Stimulated activated naive CD8-positive, alpha-beta T cell treated with anti-CD3 and anti-CD28 coated beads, Interleukin-15, Interleukin-2, amounts not matched to agents 100 ng/mL and 50 ng/mL, for 24 hours (primary cell): ENCODE data around the gene CTCFL.

Experiments
- H3K27ac Mint-ChIP-seq: one replicate; pipeline ENCODE4 v1.8.0; 2021; ENCODE audit warnings: mild to moderate bottlenecking, mixed read lengths
- H3K27me3 Mint-ChIP-seq: one replicate; pipeline ENCODE4 v1.8.0; 2021; ENCODE audit warnings: mixed read lengths
- H3K36me3 Mint-ChIP-seq: one replicate; pipeline ENCODE4 v1.8.0; 2021; ENCODE audit warnings: low read depth, mixed read lengths
- H3K4me1 Mint-ChIP-seq: one replicate; pipeline ENCODE4 v1.8.0; 2021; ENCODE audit warnings: low read depth, mixed read lengths
- H3K4me3 Mint-ChIP-seq: one replicate; pipeline ENCODE4 v1.8.0; 2021; ENCODE audit warnings: mild to moderate bottlenecking, mixed read lengths
- H3K9me3 Mint-ChIP-seq: one replicate; pipeline ENCODE4 v1.8.0; 2021; ENCODE audit warnings: mixed read lengths

Gene CTCFL, protein sequence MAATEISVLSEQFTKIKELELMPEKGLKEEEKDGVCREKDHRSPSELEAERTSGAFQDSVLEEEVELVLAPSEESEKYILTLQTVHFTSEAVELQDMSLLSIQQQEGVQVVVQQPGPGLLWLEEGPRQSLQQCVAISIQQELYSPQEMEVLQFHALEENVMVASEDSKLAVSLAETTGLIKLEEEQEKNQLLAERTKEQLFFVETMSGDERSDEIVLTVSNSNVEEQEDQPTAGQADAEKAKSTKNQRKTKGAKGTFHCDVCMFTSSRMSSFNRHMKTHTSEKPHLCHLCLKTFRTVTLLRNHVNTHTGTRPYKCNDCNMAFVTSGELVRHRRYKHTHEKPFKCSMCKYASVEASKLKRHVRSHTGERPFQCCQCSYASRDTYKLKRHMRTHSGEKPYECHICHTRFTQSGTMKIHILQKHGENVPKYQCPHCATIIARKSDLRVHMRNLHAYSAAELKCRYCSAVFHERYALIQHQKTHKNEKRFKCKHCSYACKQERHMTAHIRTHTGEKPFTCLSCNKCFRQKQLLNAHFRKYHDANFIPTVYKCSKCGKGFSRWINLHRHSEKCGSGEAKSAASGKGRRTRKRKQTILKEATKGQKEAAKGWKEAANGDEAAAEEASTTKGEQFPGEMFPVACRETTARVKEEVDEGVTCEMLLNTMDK

DNA sequence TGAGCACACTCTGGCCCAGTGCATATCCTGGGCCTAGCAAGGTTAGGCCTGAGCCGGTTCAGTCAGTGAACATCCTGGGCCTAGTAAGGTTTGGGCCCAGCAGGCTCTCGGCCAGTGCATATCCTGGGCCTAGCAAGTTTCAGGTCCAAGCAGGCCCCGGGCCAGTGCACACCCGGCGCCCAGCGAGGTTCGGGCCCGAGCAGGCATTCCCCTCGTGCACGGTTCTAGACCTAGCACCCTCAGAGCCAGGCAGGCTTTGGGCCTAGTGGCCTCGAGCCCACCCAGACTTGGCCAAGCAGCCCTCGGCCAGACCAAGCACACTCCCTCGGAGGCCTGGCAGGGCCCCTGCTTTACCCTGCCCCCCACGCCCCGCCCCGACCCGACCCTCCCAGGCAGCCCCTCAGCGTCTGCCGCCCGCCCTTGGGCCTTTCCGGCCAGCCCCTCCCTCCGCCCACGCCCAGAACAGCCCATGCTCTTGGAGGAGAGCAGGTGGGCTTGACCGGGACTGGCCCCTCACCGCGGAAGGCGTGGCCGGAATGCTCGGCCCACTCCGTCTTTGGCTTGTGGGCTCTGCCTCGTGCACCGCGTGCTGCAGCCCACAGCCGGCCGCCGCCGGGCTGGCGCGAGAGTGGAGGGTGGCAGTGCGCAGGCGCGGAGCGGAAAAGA, at the start of gene CTCFL:
TSS of gene CTCFL (minus strand) at position 630 of the 666 bp plus-strand sequence. CDS start 935 bp downstream, outside the sequence.
- no peaks in the 10 kb centered on the region for H3K27me3 Mint-ChIP-seq
- no peaks in the 10 kb centered on the region for H3K4me1 Mint-ChIP-seq
- H3K36me3 Mint-ChIP-seq: no peaks in the 10 kb centered on the region
- no peak within 1 kb of the TSS for H3K27ac Mint-ChIP-seq
- no peak within 1 kb of the TSS for H3K4me3 Mint-ChIP-seq
- no peaks in the 10 kb centered on the region for H3K9me3 Mint-ChIP-seq

DNA sequence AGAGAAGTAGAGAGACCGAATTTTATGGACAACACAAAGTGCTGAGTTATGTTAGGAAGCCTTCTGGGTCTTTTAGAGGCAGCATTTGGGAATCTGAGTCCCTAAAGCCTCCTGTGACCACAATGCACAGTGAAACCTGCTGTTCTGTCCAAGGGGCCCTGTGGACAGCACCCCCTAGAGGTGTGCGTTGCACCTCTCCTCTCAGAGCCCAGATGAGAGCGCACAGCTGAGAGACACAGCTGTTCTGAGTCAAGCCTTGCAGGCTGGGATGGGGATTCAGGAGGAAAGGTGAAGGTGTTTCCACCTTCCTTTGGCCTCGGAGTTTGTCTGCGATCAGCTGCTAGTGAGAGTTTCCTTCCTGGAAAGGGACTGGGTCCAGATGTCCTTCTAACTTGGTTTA, 49.0 kb upstream of the CTCFL start:
- Mint-ChIP-seq H3K27me3 (peaks cover 26% of the 10 kb centered on the region), H3K27ac (no peak overlapping the region), H3K4me1 (no peaks in the 10 kb centered on the region), H3K9me3 (no peaks in the 10 kb centered on the region), H3K4me3 (no peak overlapping the region), H3K36me3 (no peaks in the 10 kb centered on the region)

DNA sequence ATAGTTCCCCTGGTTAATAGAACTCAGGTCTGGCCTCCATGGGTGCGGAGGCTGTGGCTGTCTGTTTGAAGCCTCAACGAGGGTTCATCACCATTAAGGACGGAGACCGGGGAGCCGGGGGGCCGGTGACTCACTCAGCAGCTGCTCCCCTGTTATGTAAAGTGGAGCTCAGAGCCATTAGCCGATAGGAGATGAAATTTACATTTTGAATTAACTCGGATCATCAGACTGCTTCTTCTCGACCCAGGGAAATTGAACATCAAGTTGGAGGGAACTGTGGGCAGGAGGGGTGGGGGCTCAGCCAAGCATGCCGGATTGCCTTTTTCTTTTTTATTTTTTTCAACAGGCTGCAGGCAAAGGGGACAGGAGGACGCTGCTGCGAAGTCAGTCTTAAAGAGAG, 48.3 kb upstream of the CTCFL start:
- Mint-ChIP-seq H3K27me3 (peaks cover 24% of the 10 kb centered on the region), H3K9me3 (no peaks in the 10 kb centered on the region), H3K27ac (no peak overlapping the region), H3K36me3 (no peaks in the 10 kb centered on the region), H3K4me1 (no peaks in the 10 kb centered on the region), H3K4me3 (no peak overlapping the region)

DNA sequence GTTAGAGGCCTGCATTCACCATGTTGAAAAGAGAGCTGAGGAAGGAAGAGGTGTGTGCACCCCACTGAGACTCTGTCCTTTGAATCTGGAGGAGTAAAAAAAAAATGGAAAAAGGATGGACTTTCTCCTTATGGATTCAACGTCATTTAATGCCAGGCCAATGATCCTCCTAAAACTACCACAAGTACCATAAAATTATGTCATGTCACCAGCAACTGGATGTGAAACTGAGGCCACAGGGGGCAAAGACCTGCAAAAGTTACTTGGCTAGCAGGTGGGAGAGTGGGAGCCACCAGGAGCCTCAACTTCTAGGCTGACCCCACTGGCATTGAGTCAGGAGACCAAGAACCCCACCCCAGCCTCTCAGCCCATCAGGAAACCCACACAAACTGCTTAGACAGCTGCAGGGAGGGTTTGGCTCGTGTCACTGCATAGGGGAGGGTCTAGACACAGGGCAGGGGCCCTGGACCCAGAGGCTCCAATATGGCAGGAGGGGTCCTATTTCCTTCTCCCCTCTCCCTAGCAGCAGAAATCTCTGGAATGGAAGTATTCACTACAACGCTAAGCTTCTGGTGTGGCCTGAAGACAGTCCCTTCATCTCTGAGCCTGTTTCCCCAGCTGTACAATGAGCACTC, 47.0 kb upstream of the CTCFL start:
- no peaks in the 10 kb centered on the region for H3K36me3 Mint-ChIP-seq
- no peaks in the 10 kb centered on the region for H3K9me3 Mint-ChIP-seq
- no peak overlapping the region for H3K4me3 Mint-ChIP-seq
- H3K27ac Mint-ChIP-seq: no peak overlapping the region
- no peaks in the 10 kb centered on the region for H3K4me1 Mint-ChIP-seq
- peaks cover 28% of the 10 kb centered on the region for H3K27me3 Mint-ChIP-seq

DNA sequence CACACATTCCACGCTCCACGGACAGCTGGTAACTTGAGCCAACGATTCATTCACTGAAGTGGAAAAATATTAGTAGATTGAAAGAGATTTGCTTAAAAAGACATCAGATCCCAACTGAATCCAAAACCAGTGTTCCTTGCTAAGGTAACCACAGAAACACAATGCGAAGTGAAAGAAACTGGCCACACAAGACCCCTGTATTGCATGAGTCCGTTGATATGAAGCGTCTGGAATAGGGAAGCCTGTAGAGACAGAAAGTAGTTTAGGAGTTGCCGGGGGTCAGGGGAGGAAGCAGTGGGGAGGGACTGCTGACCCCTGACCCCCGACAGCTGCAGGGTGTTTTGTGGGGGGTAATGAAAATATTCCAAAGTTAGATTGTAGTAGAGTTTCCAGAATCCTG, 46.0 kb upstream of the CTCFL start:
- Mint-ChIP-seq H3K27ac (no peak overlapping the region), H3K27me3 (peaks cover 32% of the 10 kb centered on the region), H3K9me3 (no peaks in the 10 kb centered on the region)

DNA sequence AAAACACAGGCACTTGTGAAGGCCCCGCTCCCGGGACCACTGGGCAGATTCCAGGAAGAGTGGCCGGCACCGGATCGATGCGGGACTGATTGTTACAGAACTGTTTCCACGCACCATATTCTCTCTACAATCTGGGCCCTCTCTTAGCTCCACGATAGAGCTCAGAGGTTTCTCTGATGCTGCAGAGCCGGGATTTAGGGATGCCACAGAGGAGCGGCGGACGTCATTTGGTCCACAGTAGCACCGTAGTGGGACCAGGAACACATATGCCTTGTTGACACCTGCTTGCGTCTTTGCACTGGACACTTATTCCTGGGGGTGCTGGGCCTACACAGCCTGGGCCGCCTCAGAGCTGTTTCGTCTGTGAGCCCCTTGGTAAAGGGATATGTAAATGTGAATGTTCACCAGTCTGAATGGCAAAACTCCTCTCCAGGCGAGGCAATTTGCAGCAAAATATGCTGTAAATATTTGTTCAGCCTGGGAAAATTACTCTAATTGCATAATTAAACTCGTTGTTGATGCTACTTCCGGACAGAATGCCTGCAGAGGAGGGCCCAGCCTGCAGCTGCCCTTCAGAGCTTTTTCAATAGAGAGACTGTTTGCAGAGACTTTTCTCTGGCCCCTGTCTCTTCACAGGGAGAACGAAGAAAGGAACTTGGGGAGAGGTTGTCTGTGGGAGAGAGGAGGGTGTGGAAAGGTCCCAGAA, 45.4 kb upstream of the CTCFL start:
- H3K27ac Mint-ChIP-seq: no peak overlapping the region
- no peaks in the 10 kb centered on the region for H3K36me3 Mint-ChIP-seq
- no peak overlapping the region for H3K4me3 Mint-ChIP-seq
- peaks cover 32% of the 10 kb centered on the region for H3K27me3 Mint-ChIP-seq
- H3K9me3 Mint-ChIP-seq: no peaks in the 10 kb centered on the region
- H3K4me1 Mint-ChIP-seq: no peaks in the 10 kb centered on the region

More for the DNA sequence above, 46.0 kb upstream of the CTCFL start:
- H3K36me3 Mint-ChIP-seq: no peaks in the 10 kb centered on the region
- no peak overlapping the region for H3K4me3 Mint-ChIP-seq
- no peaks in the 10 kb centered on the region for H3K4me1 Mint-ChIP-seq

DNA sequence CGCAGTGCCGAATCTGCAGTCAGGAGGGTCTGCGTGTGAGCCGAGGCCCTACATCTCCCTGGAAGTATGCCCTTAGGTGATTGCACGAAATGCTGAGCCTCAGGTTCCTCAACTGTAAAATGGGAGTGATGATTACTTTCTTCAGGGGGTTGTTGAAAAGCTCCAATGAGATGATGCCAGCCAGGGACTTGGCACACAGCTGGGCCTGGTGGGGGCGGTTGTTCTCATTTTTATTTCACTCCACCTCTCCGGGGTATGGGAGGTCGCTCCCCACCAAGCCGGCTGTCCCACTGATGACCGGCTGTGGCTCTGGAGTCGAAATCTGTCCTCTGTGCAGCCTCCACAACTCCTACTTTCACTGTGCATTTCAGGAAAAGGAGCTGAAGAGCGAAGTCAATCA, 44.0 kb upstream of the CTCFL start:
- no peaks in the 10 kb centered on the region for H3K9me3 Mint-ChIP-seq
- H3K4me1 Mint-ChIP-seq: no peaks in the 10 kb centered on the region
- H3K27me3 Mint-ChIP-seq: peaks cover 35% of the 10 kb centered on the region
- H3K27ac Mint-ChIP-seq: no peak overlapping the region
- H3K36me3 Mint-ChIP-seq: no peaks in the 10 kb centered on the region
- H3K4me3 Mint-ChIP-seq: no peak overlapping the region

DNA sequence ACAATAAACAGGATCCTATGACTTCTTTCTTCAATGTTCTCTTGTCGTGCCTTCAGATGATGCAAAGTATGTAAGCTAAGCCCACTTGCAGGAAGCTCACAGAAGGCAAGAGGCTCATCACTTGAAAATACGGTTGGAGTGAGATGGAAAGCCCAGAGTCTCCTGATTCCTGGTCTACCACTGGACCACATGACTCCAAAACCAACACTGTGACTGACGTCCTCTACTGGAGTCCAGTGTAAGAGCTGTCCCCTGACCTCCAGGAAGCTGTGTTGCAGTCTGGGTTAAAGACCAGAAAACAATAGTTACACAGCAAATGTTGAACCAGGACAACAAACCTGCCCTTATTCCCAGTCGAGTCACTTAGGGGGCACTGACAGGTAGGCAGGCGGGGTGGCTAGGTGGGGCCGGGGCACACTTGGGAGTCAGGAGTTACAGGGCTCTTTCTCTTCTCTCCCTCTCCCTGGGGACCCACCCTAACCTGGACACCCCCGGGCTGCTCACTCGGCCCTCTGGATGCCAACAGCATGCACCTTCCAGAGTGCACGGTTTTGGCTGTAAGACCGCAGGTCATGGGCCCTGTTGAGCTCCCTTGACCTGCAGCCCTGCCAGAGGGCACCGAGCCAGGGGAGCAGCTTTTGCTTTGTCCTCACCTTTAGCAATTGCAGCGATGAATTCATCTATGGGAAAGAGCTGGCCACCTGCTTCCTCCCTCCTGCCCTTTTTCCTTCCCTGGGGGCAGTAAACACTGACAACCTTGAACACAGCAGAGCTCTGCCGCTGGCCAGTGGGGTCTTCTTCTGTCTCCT, 43.4 kb upstream of the CTCFL start:
- no peaks in the 10 kb centered on the region for H3K9me3 Mint-ChIP-seq
- H3K27me3 Mint-ChIP-seq: peaks cover 34% of the 10 kb centered on the region
- H3K4me1 Mint-ChIP-seq: no peaks in the 10 kb centered on the region
- no peak overlapping the region for H3K27ac Mint-ChIP-seq
- H3K36me3 Mint-ChIP-seq: no peaks in the 10 kb centered on the region
- no peak overlapping the region for H3K4me3 Mint-ChIP-seq

DNA sequence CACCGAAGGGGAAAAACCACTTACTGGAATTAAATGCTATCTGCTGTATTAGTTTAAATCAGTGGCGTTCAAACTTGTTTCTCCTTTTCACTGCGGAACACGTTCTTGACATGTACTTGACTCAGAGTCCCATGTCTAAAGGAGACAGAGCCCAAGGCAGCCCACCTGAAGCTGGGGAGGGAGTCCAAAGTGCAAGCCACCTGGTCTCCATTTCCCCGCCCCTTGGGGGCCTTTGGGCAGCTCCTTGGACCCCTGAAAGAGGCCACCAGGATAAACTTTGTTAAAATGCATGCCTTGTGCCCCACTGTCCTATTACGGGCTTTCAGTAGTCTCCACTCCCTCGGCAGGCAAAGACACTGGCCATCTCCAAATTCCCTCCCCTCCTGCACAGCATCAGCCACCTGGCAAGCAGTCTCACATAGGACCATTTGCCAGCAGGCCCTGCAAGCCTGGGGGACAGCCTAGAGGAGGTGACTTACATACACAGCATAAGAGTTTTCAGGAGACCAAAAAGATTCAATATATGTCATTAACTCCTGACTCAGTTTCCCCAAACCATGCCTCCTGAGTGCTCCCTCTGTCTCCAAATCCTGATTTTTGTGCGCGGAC, 42.6 kb upstream of the CTCFL start:
- Mint-ChIP-seq H3K4me1 (no peaks in the 10 kb centered on the region), H3K9me3 (no peaks in the 10 kb centered on the region), H3K36me3 (no peaks in the 10 kb centered on the region), H3K27ac (no peak overlapping the region), H3K4me3 (no peak overlapping the region), H3K27me3 (peaks cover 31% of the 10 kb centered on the region)

DNA sequence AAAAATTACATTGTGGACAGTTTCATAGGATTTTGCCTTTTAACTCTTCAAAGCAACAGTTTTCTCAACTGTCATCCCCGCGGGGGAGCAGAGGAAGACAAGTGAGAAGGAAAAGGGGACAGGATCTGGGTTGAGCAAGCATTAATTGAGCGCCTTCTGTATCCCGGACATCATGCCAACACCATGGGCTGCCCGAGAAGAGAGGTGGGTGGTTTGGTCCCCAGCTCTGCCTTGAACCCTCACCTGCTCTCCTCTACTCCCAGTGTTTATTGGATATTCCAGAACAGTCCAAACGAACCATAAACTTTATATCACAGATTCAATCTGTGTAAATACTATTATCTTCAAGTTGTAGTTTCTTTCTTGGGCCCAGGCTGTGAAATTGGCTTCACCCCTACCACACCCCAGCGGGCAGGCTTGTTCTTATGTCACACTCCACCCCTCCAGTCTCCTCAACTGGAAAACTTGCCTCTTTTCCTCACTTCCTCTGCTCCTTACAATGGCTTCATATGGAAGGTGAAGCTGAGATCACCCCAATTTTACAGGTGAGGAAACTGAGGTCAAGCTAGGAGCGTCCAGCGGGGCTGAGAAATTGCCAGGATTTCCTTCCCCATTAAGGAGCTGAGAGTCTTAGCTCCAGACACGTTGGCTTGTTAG, 42.0 kb upstream of the CTCFL start:
- Mint-ChIP-seq H3K9me3 (no peaks in the 10 kb centered on the region), H3K4me1 (no peaks in the 10 kb centered on the region), H3K36me3 (no peaks in the 10 kb centered on the region), H3K27ac (no peak overlapping the region), H3K27me3 (peaks cover 29% of the 10 kb centered on the region), H3K4me3 (no peak overlapping the region)

DNA sequence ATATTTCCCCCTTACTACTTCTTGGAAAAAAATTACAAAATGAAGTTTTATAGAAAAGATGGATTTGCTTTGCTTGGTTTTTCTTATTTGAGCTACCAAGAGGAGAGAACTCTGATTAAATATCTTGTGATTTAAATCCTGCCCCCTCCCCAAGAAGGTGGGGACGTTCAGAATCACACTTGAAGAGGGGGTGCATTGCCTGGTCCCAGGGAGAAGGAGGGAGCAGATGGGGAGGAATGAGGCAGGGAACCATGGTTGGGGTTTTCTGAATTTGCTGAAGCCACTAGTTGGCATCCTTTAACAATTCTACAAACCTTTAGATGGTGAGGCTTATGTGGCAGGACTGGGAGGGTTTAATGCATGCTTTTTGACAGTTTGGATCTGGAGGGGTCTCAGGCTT, 41.5 kb upstream of the CTCFL start:
- no peaks in the 10 kb centered on the region for H3K36me3 Mint-ChIP-seq
- H3K27me3 Mint-ChIP-seq: peaks cover 28% of the 10 kb centered on the region
- no peaks in the 10 kb centered on the region for H3K4me1 Mint-ChIP-seq
- no peaks in the 10 kb centered on the region for H3K9me3 Mint-ChIP-seq
- H3K27ac Mint-ChIP-seq: no peak overlapping the region
- H3K4me3 Mint-ChIP-seq: no peak overlapping the region

DNA sequence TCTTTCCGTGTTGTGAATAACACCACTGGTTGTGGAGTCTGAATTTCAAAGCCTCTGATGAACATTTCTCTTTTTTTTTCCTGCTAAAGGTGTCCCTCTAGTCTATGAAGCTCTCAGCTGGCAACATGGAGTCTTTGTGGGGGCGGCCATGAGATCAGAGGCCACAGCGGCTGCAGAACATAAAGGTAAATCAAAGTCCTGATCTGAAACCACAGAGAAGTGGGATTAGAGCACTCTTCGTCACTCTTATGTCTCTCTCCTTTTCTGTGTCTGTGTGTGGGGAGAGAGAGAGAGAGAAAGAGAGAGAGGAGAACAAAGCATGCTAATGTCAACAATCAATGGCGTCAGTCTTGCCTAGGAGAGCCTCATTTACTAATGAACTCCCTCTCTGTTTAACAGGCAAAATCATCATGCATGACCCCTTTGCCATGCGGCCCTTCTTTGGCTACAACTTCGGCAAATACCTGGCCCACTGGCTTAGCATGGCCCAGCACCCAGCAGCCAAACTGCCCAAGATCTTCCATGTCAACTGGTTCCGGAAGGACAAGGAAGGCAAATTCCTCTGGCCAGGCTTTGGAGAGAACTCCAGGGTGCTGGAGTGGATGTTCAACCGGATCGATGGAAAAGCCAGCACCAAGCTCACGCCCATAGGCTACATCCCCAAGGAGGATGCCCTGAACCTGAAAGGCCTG, 40.2 kb upstream of the CTCFL start:
- peaks cover 28% of the 10 kb centered on the region for H3K27me3 Mint-ChIP-seq
- H3K9me3 Mint-ChIP-seq: no peaks in the 10 kb centered on the region
- no peak overlapping the region for H3K27ac Mint-ChIP-seq
- no peaks in the 10 kb centered on the region for H3K4me1 Mint-ChIP-seq
- no peaks in the 10 kb centered on the region for H3K36me3 Mint-ChIP-seq
- H3K4me3 Mint-ChIP-seq: no peak overlapping the region
